GM19240 (cell line): ENCODE results near the gene PGA4.
"Not testable (repeated sequence)": the region's sequence is repeated elsewhere in the genome, so short reads cannot be mapped to it uniquely, and the experiment has no call there.

Source experiments
- DNase-seq: peaks from one replicate; pipeline ENCODE4 v3.0.0; 2011; ENCODE audit warnings: low spot score; ENCODE audit not compliant: insufficient read length

The PGA4 gene

GRCh38 chr11:61204502-61205059 is 17.6 kb upstream of the PGA4 start:
- DNase-seq: not testable (repeated sequence)

DNA sequence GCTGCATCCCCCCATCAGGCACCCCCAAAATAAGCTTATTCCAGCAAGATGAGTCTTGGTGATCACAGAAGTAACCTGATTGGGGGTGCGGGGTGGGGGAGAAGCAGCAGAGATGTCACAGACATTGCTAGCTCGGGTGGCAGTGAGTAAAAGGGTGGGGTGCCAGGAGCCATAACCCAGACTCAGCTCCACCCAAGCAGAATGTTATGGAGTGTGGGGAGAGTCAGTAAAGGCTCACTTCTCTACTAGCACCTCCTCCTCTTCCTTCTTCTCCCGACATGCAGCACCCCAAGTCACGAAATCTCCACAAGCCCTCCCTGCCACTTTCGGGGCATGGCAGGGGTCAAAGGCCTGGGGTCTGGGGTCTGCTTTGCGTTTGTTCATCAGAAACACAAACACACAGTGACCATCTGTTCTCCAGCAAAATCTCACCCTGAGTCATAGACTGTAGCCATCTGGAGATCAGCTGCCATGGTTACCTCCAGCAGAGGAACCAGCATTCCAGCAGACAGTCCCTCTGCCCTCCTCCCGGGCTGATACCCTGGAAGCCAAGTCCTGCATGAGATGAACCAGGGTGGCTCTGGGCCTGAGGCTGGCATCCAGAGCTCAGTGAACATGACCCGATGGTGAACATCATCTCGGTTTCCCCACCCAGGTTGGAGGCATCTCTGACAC is 14.4 kb upstream of the PGA4 start:
- DNase-seq: not testable (repeated sequence)

DNA sequence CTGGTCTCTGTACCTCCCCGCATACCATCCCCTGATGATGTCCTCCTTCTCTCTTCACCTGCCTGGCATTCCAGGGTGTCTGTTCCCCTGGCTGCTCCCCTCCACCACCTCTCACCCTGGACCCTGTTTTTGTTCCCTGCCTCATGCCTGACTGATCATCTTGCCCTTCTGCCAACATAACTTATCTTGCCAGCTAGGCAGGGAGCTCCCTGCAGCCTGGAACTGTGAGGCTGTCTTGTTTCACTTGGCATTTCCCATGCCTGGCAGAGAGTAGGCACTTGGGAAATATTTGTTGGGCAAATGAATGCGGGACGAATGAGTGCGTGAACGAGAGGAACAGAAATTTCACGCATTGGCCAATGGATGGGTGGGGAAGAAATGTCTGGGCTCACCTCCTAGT is 11.5 kb upstream of the PGA4 start:
- not testable (repeated sequence) for DNase-seq

GRCh38 chr11:61211327-61211952 is 10.7 kb upstream of the PGA4 start:
- not testable (repeated sequence) for DNase-seq

DNA sequence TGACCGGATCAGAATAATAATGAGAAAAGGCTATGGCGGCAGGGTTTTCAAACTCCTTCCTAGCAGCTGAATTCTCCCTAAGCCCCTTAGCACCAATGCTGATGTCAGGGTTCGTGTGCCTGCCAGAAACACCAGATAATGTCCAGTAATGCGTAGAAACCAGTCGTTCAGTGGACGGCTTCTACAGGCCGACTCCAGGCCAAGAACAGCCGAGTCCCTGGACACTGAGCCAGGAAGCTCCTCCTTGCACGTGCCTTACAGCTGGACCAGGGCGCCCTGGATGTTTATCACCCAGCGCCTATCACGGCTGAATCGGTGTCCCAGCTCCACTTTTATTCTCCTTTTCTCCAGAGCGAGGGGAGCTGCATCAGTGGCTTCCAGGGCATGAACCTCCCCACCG is 9.9 kb upstream of the PGA4 start:
- DNase-seq: not testable (repeated sequence)

DNA sequence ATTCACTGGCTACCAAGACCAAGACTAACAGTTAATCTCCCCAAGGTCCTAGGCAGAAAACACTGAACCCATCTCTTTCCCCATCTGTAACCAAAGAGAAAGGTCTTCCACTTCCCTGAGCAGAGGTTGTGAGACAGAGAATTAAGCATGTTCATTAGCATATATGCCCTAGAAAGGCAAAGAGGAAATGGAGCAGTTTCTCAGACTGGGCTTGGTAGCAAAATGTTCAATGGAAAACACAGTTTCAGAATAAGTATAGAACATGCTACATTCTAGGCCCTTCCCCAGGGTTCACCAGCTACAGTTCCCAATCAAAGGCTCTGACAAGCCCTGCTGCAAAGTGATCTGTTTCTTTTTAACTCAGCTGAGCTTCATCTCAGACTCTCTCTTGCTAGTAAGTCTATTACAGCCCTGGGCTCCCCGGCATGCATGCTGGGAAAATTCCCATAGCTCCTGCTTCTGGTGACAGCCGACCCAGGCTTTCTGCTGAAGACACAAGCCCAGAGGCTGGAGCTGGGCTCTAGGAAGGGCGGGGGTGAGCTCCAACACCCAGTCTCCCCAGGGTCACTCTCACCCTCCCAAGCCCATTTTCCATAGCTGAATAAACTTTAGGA is 8.3 kb upstream of the PGA4 start:
- not testable (repeated sequence) for DNase-seq

DNA sequence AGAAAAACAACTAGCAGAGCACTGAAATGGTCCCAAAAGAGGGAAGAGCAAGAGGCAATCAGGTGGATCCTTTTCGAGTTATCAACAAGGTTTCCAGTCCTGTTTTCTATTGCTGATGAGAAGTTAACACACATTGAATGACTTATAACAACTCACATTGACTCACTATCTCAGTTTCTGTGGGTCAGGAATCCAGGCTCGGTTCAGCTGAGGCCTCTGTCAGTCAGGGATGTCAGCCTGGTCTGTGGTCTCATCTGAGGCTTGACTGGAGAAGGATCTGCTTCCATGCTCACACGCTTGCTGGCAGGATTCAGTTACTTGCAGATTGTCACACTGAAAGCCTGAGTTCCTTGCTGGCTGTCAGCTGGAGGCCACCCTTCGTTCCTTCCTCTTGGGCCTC is 3.8 kb upstream of the PGA4 start:
- not testable (repeated sequence) for DNase-seq

DNA sequence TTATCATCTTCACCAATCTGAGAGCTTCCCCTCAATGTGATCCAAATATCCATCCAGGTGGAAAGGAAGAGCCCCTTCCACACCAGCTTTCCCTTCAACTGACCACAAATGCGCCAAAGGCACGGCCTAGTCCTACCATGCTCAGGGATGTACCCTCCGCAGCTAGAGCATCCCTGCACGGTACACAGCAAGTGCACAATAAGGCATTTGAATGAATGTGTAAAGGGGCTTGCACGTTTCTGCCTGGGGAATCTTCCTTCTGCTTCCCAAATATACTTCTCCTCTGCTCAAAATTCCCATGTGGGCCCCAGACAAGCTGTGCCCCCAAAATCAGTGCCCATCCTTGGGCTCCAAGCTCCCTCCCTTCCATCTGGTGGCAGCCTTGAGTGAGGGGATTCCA is 3.1 kb upstream of the PGA4 start:
- DNase-seq: not testable (repeated sequence)

DNA sequence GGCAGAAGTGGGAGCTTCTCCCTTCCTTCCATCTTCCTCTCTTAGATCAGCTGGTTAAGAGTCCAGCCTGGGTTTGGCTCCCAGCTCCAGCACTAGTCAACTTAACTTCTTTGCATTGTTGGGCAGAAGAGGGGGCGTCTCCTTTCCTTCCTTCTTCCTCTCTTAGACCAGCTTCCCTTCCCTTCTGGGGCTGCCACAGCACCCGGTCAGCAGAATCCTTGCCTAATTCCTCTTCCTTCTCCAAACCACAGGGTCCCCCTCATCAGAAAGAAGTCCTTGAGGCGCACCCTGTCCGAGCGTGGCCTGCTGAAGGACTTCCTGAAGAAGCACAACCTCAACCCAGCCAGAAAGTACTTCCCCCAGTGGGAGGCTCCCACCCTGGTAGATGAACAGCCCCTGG is 545 bp downstream of the PGA4 start:
- not testable (repeated sequence) for DNase-seq

- not testable (repeated sequence) for DNase-seq
These were observed 4.5 kb downstream of the PGA4 start for GRCh38 chr11:61226457-61227137.

DNA sequence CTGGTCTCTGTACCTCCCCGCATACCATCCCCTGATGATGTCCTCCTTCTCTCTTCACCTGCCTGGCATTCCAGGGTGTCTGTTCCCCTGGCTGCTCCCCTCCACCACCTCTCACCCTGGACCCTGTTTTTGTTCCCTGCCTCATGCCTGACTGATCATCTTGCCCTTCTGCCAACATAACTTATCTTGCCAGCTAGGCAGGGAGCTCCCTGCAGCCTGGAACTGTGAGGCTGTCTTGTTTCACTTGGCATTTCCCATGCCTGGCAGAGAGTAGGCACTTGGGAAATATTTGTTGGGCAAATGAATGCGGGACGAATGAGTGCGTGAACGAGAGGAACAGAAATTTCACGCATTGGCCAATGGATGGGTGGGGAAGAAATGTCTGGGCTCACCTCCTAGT is 7.3 kb downstream of the PGA4 start:
- not testable (repeated sequence) for DNase-seq

- DNase-seq: not testable (repeated sequence)
These were observed 8.9 kb downstream of the PGA4 start for GRCh38 chr11:61231033-61231432.

DNA sequence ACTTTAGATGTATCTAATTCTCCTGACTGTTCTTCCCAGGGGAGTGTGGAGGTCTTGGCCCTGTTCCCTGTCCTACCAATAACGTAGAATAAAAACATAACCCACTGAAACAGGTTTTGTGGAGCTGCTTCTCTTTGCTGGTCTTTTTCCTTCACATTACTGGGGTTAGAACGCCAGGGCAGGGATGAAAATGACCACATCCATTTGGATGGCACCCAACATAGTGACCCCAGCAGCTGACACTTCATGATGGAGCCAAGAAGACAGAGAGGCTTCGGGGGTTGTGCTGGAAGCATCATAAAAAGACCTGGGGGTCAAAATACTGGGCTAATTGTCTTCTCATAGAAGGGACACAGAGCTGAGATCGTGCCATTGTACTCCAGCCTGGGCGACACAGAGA is 9.4 kb downstream of the PGA4 start:
- DNase-seq: not testable (repeated sequence)

- not testable (repeated sequence) for DNase-seq
These were observed 10.5 kb downstream of the PGA4 start for GRCh38 chr11:61232548-61233145.

GRCh38 chr11:61237130-61237529 is 15.0 kb downstream of the PGA4 start:
- DNase-seq: not testable (repeated sequence)

DNA sequence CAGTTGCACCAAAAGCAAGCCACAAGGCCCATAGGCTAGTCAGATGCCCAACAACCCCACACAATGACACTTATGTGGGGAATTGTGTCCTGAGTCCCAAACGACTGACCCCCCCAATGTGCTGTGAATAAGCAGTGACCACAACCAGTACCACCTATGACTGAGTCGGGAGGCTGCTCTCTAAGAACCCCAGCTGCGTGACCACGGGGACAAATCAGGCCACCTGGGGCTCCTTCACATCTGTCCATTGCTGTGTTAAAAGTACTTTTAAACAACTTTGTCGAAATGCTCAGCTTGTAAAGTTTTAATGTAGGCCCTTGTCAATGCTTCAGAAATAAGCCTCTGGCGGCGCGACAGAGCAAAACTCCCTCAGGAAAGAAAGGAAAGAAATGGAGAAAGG is 18.1 kb downstream of the PGA4 start:
- not testable (repeated sequence) for DNase-seq

DNA sequence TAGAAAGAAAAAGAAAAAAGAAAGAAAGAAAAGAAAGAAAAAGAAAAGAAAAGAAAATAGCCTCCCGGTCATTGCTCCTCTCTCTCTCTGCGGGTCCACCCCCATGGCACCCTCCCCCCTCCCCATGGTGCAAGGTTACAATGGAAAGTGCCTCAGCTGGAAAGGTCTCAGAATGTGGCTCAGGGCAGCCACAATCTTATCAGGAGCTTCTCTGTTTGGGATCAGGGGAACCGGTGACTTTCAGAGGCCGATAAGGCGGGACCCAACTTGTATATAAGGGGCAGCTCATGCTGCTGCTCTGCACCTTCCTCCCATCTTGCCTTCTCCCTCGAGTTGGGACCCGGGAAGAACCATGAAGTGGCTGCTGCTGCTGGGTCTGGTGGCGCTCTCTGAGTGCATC is 18.7 kb downstream of the PGA4 start, which contains the start of gene PGA5:
PGA5 (plus strand) TSS at position 301 of the 400 bp plus-strand sequence; CDS start at position 353, 52 bp downstream.
- not testable (repeated sequence) for DNase-seq

DNA sequence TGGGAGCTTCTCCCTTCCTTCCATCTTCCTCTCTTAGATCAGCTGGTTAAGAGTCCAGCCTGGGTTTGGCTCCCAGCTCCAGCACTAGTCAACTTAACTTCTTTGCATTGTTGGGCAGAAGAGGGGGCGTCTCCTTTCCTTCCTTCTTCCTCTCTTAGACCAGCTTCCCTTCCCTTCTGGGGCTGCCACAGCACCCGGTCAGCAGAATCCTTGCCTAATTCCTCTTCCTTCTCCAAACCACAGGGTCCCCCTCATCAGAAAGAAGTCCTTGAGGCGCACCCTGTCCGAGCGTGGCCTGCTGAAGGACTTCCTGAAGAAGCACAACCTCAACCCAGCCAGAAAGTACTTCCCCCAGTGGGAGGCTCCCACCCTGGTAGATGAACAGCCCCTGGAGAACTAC is 19.4 kb downstream of the PGA4 start:
- DNase-seq: not testable (repeated sequence)

- DNase-seq: not testable (repeated sequence)
These were observed 23.3 kb downstream of the PGA4 start for GRCh38 chr11:61245284-61245964.

- not testable (repeated sequence) for DNase-seq
These were observed 25.9 kb downstream of the PGA4 start for GRCh38 chr11:61248071-61248470.
